Activated T-helper 9 cell treated with anti-CD3 and anti-CD28 coated beads, Interleukin-2, amount 50 U/mL, for 16 hours (primary cell): ENCODE measurements around the gene KRTAP5-1.

Experiments
- DNase-seq: peaks from one replicate; pipeline ENCODE4 v3.0.0-alpha.2; 2020; ENCODE audit warnings: low read depth

KRTAP5-1 gene

GRCh38 chr11:1542267-1542666 lies 42.8 kb downstream of the KRTAP5-1 start:
- DNase-seq: no peak

GRCh38 chr11:1541474-1542204 lies 43.4 kb downstream of the KRTAP5-1 start:
- DNase-seq: no peak

- DNase-seq: no peak
Observed at GRCh38 chr11:1540074-1540473, 45.0 kb downstream of the KRTAP5-1 start.

- no peak for DNase-seq
Observed at GRCh38 chr11:1538153-1538552, 46.9 kb downstream of the KRTAP5-1 start.

GRCh38 chr11:1536065-1536843 lies 48.8 kb downstream of the KRTAP5-1 start:
- no peak for DNase-seq

- no peak for DNase-seq
Observed at GRCh38 chr11:1534682-1535081, 50.4 kb downstream of the KRTAP5-1 start.
